Loucy (cell line): ENCODE results near the gene PLEKHA5.

Experiments
- H2AFZ ChIP-seq: fragments of 200-600 bp; sonication (generic); 2 replicates; pipeline ENCODE4 v1.6.0; 2016; ENCODE audit warnings: antibody characterized with exemption, mild to moderate bottlenecking, low read length, moderate library complexity
- H3F3A ChIP-seq: fragments of 200-600 bp; 2 replicates; pipeline ENCODE4 v1.6.0; 2016; ENCODE audit warnings: antibody characterized with exemption, low read depth, mild to moderate bottlenecking
- H3K27me3 ChIP-seq: fragments of 200-600 bp; sonication (generic); 2 replicates; pipeline ENCODE4 v1.6.1; 2014; ENCODE audit warnings: low read length, mild to moderate bottlenecking; ENCODE audit not compliant: insufficient read depth, poor library complexity, severe bottlenecking
- H3K36me3 ChIP-seq: fragments of 200-600 bp; sonication (generic); 2 replicates; pipeline ENCODE4 v1.6.1; 2016; ENCODE audit warnings: low read length; ENCODE audit not compliant: insufficient read depth
- H3K4me1 ChIP-seq: fragments of 200-600 bp; sonication (generic); 2 replicates; pipeline ENCODE4 v1.5.1; 2014; ENCODE audit warnings: low read length, mild to moderate bottlenecking; ENCODE audit not compliant: insufficient read depth, poor library complexity, severe bottlenecking
- H3K4me2 ChIP-seq: fragments of 200-600 bp; sonication (generic); 2 replicates; pipeline ENCODE4 v1.6.0; 2014; ENCODE audit warnings: antibody characterized with exemption, low read length, low read depth, mild to moderate bottlenecking; ENCODE audit not compliant: poor library complexity, severe bottlenecking
- H3K4me3 ChIP-seq: fragments of 200-600 bp; sonication (generic); 2 replicates; pipeline ENCODE4 v1.5.1; 2014; ENCODE audit warnings: low read length, mild to moderate bottlenecking, mixed read lengths; ENCODE audit not compliant: poor library complexity, severe bottlenecking
- H3K79me2 ChIP-seq: fragments of 200-600 bp; sonication (generic); 2 replicates; pipeline ENCODE4 v1.6.1; 2014; ENCODE audit warnings: low read length; ENCODE audit not compliant: insufficient read depth
- H3K9ac ChIP-seq: fragments of 200-600 bp; sonication (generic); 2 replicates; pipeline ENCODE4 v1.6.0; 2014; ENCODE audit warnings: mild to moderate bottlenecking, low read depth, low read length, moderate library complexity; ENCODE audit not compliant: poor library complexity, severe bottlenecking
- H3K9me2 ChIP-seq: fragments of 200-600 bp; sonication (generic); replicated peaks from 2 replicates; pipeline ENCODE4 v1.6.1; 2016; ENCODE audit warnings: low read depth, low read length, mixed read lengths
- H3K9me3 ChIP-seq: fragments of 200-600 bp; sonication (generic); 2 replicates; pipeline ENCODE4 v1.6.1; 2014; ENCODE audit warnings: mild to moderate bottlenecking, antibody characterized with exemption, low read length, low read depth; ENCODE audit not compliant: insufficient read depth
- H4K20me1 ChIP-seq: fragments of 200-600 bp; sonication (generic); 2 replicates; pipeline ENCODE4 v1.6.0; 2014; ENCODE audit warnings: antibody characterized with exemption, low read length, mild to moderate bottlenecking; ENCODE audit not compliant: insufficient read depth, poor library complexity, severe bottlenecking
- CTCF ChIP-seq: fragments of 200-600 bp; sonication (generic); conservative IDR thresholded peaks from 2 replicates; pipeline ENCODE4 v1.5.1; 2014; ENCODE audit warnings: mild to moderate bottlenecking, antibody characterized with exemption, low read length
- EZH2phosphoT487 ChIP-seq: fragments of 200-600 bp; IDR thresholded peaks from 2 replicates; pipeline ENCODE4 v1.6.1; 2018; ENCODE audit warnings: antibody characterized with exemption, mild to moderate bottlenecking, moderate library complexity, borderline replicate concordance

Gene PLEKHA5

GRCh38 chr12:19251481-19252132 is 122.1 kb downstream of the PLEKHA5 start:
- no peaks in the 10 kb centered on the region for H3K36me3 ChIP-seq
- no peak overlapping the region for H2AFZ ChIP-seq
- no peaks in the 10 kb centered on the region for H3K9me2 ChIP-seq
- no peaks in the 10 kb centered on the region for H4K20me1 ChIP-seq
- no peaks in the 10 kb centered on the region for H3F3A ChIP-seq
- TF ChIP-seq EZH2phosphoT487 = no peak
- TF ChIP-seq CTCF = no peak
- no peak overlapping the region for H3K4me3 ChIP-seq
- no peak overlapping the region for H3K9ac ChIP-seq
- no peak overlapping the region for H3K4me2 ChIP-seq
- no peaks in the 10 kb centered on the region for H3K9me3 ChIP-seq
- H3K27me3 ChIP-seq = no peaks in the 10 kb centered on the region
- H3K4me1 ChIP-seq = peaks cover 5% of the 10 kb centered on the region
- peaks cover 12% of the 10 kb centered on the region for H3K79me2 ChIP-seq

- H3K36me3 ChIP-seq = no peaks in the 10 kb centered on the region
- no peaks in the 10 kb centered on the region for H3K79me2 ChIP-seq
- H3K9me3 ChIP-seq = no peaks in the 10 kb centered on the region
- H4K20me1 ChIP-seq = no peaks in the 10 kb centered on the region
- H3F3A ChIP-seq = no peaks in the 10 kb centered on the region
- no peak for TF ChIP-seq CTCF
- no peak for TF ChIP-seq EZH2phosphoT487
- no peak overlapping the region for H2AFZ ChIP-seq
- no peaks in the 10 kb centered on the region for H3K27me3 ChIP-seq
- no peak overlapping the region for H3K4me3 ChIP-seq
- no peak overlapping the region for H3K9ac ChIP-seq
- no peaks in the 10 kb centered on the region for H3K9me2 ChIP-seq
- no peaks in the 10 kb centered on the region for H3K4me1 ChIP-seq
- H3K4me2 ChIP-seq = no peak overlapping the region
Observed at GRCh38 chr12:19260135-19260534, 130.6 kb downstream of the PLEKHA5 start.

- Histone ChIP-seq H3K9ac (no peak overlapping the region), H2AFZ (no peak overlapping the region), H3K9me3 (no peaks in the 10 kb centered on the region), H3F3A (no peaks in the 10 kb centered on the region), H3K79me2 (no peaks in the 10 kb centered on the region), H3K4me1 (no peaks in the 10 kb centered on the region), H3K9me2 (no peaks in the 10 kb centered on the region), H3K4me3 (no peak overlapping the region), H3K36me3 (no peaks in the 10 kb centered on the region), H4K20me1 (no peaks in the 10 kb centered on the region), H3K27me3 (no peaks in the 10 kb centered on the region), H3K4me2 (no peak overlapping the region)
- TF ChIP-seq CTCF (no peak), EZH2phosphoT487 (no peak)
Observed at GRCh38 chr12:19261773-19262172, 132.2 kb downstream of the PLEKHA5 start.
